NCI-H510A treated with DMSO at 0.1 percent for 48 hours (cell line): ENCODE results near the gene EFCAB9.

ENCODE experiments used
- DNase-seq: peaks from one replicate; lab custom pipeline; 2025; lab: John Stamatoyannopoulos, UW

EFCAB9 gene

GRCh38 chr5:172166030-172166826 is 27.7 kb upstream of the EFCAB9 start:
- no peak for DNase-seq

DNA sequence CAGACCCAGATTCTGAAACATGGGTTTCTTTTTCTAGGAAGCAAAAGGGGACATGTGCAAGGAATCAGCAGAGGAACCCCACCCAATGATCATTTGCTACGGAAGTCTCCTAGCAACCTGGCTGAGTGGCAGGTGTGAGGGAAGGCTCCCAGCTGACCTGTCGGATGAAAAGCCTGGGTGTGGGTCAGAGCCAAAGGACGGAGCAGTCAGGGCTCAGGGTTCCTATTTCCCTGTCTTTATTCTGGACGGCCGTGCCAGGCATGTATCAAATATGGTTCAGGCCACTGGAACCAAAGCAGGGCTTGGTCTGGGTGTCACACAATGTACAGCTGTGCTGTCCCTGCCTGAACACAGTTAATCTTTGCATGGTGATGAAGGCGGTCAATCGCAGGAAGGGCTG is 26.1 kb upstream of the EFCAB9 start:
- DNase-seq, result no peak

GRCh38 chr5:172168311-172168710 is 25.7 kb upstream of the EFCAB9 start:
- no peak for DNase-seq

DNA sequence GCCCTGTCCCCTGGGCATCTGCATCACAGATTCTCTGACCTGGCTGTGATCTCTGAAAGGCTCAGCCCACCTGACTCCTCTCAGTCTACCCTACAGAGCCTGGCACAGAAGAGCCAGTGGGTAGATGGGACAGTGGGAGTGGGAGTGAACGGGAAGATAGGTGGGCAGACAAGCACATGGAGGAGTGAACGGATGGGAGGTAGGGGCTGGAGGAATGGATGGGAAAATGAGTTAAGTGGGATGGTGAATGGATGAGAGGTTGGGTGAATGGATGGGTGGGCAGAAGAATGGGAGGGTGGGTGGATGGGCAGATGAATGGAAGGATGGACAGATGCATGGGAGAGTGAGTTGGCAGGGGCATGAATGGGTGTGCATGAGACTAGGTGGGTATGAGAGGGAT is 24.8 kb upstream of the EFCAB9 start:
- no peak for DNase-seq

DNA sequence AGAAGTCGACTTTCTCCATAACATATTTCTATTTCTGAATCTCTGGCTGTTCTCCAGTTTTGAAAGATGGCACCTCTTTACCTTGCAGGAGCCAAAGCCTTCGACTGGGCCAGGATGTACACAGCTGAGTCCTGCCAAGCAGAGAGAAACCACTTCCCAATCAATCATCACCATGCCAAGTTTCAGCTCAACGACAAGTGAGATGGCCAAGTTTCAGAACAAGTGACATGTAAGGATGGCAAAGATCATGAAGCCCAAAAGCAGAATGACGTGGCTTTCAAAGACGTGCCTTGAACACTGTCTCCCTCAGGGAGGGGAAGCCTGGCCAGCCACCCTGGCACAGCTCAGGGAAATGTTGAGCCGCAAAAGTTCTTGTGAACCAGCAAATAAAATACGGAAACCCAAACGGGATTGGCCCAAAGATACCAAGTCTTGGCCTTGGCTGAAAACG is 23.7 kb upstream of the EFCAB9 start:
- no peak for DNase-seq

DNA sequence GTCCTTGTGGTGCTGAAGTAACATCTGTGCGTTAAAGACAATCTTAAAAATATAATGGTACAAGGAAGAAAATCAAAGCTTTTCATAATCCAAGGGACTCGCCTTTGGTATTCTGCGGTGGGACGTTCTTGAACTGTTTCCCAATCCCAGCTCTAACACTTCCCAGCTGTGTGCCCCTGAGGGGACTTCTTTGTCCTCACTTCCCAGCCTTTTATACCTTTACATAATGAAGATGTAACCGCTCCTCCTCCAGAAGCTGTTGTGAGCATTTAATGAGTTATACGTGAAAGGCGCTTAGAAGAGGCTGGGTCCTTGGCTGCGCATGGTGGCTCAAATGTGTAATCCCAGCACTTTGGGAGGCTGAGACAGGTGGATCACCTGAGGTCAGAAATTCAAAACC is 22.9 kb upstream of the EFCAB9 start:
- DNase-seq, result no peak

GRCh38 chr5:172172912-172173563 is 20.9 kb upstream of the EFCAB9 start:
- DNase-seq, result no peak

DNA sequence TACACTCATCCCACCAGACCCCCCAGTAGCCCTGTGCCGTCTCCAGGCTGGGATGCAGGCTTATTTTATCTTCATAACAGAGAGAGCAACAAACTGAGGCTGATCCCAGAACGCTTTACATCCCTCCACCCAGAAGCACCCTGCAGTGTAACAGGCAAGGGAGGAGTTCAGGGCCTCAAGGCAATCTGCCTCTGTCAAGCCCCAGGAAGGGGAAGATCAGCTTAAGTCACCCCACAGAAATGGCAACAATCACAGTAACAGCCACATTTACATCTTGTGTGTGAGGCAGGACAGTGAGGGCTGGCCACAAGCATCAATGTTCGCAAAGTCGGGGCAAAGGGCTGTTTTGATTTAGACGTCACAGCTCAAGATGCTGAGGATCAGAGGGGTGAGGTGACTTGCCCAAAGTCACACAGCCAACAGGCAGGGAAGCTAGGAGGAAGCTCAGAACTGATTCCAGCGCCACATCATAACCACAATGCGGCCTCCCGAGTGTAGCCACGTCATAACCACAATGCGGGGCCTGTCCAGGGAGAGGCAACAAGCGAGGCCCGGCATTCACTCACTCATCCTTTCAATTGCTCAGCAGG is 20.3 kb upstream of the EFCAB9 start:
- no peak for DNase-seq

DNA sequence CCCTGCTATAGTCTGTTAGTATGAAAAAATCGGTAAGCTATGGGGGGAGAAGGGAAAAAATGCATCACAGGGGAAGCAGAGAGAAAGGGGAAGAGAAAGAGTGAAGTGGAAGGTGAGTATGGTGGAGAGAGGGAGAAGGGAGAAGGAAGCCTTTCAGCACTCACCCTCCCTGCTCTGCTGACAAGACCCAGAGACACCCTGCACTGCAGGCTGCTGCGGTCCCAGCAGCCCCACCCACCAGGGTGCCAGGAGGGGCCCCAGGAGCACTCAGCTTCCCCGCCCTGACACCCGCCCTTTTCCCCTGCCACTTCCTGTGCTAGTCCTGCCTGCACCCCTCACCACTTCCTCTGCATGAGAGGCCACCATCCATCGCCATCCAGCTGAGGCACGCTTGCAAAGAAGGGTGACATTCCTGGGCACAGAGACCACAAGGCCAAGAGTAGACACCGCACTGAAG is 18.7 kb upstream of the EFCAB9 start:
- DNase-seq, result no peak

- DNase-seq, result no peak
Measured at GRCh38 chr5:172177176-172177575, 16.8 kb upstream of the EFCAB9 start.

- DNase-seq, result no peak
Measured at GRCh38 chr5:172178301-172178987, 15.5 kb upstream of the EFCAB9 start.

GRCh38 chr5:172178991-172179989 is 14.7 kb upstream of the EFCAB9 start:
- no peak for DNase-seq

- no peak for DNase-seq
Measured at GRCh38 chr5:172180936-172181335, 13.0 kb upstream of the EFCAB9 start.

GRCh38 chr5:172182291-172182690 is 11.7 kb upstream of the EFCAB9 start:
- DNase-seq, result no peak

- DNase-seq, result no peak
Measured at GRCh38 chr5:172183881-172184280, 10.1 kb upstream of the EFCAB9 start.

- no peak for DNase-seq
Measured at GRCh38 chr5:172185096-172185461, 8.9 kb upstream of the EFCAB9 start.

DNA sequence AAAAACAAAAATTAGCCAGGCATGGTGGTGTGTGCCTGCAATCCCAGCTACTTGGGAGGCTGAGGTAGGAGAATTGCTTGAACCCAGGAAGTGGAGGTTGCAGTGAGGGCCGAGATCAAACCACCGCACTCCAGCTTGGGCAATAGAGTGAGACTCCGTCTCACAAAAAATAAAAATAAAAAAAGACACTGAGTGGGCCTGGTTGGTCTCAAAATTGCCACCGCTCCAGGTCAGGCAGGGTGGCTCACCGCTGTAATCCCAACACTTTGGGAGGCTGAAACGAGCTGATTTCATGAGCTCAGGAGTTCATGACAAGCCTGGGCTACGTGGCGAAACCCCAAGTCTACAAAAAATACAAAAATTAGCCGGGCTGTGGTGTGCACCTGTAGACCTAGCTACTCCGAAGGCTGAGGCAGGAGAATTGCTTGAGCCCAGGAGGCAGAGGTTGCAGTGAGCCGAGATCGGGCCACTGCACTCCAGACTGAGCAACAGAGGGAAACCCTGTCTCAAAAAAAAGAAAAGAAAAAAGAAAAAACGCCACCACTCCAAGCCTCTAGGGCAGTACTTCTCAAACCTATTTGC is 7.8 kb upstream of the EFCAB9 start:
- DNase-seq, result no peak

DNA sequence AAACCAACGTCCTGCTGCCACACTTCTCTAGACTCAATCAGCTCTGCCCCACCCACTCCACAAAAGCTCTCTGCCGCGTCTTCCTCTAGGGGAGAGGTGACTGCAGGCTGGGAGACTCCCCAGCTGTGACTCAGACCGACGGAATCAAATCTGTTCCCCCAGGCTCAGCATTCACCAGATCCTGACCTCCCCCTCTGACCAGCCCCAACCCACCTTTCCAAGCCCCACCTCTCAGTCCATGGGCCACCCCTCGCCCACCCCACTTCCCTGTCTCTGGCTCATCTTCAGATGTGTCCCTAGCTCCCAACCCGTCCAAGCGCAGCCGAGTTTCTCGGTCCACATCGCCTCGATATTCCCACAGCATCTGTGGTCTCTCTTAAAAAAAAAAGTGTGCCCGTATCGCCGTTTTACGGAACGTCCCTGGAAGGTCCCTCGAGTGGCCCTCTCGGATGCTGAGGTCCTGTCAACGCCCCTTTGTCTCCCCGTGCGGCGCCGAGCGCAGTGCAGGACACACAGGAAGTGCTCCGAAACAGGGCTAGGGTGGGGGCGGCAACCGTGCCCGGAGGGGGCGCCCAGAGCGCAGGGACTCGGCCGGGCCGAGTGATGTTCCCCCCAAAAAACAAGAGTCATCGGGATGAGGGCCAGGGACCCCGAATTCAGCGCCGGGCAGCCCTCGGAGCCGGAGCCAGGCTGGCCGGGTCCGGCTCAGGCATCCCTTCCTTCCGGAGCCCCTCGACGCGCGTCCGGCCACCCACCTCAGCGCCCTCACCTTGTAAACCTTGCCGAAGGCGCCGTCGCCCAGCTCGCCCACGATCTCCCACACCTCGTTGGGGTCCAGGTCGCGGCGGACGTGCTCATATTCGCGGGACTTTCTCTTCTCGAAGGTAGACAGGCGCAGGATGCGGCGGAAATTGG is 6.6 kb upstream of the EFCAB9 start:
- DNase-seq, result peak; percentile 11

DNA sequence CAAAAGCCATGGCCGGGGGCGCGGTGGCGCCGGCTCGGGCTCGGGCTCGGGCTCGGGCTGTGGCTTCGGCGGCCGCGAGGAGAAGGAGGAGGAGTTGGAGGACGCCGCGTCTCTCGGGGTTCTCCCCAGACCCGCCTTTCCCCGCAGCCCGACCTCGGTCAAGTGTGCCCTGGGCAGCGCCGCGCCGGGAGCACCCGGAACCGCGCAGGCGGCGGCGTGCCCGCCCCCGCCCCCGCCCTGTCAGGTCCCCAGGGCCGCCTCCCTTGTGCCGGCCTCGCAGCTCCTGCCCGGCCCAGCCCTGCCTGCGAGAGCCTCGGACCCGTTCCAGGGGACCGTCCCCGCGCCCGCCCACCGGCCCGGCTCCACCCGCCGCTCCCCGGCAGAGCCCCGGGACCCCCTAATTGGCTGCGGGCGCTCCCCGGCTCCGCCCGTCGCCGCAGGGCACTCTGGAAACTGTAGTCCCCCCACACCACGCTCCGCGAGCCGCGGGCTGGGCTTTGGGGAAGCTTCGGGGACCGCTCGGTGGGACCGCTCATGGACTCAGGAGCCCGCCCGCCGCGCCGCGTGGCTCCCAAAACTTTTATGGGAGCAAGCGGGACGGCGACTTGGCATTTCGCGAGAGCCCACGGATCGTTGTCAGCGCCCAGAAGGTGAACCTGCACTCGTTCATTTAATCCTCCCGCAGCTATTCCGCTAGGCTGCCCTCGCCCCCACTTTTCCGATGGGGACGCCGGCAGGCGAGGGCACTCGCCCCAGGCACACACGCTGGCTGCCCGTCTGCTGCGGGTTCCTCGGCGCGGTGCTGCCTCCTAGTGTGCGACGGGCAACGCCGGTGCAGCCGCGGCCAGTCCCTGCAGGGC is 5.7 kb upstream of the EFCAB9 start, which contains the start of gene STK10:
Gene STK10 (minus strand): TSS at position 192 of the 860 bp plus-strand sequence. CDS start 182 bp downstream, at position 10.
- peak; percentile 70 for DNase-seq
